Tibial nerve (tissue), 4 donors: ENCODE results near the gene FBXL16. TPM values are rescaled to one million over a fixed set of nuclear protein-coding genes. Genes with fewer than 3 reads are reported as not detected.

ENCODE experiments used
- DNase-seq, 2 donors: peaks; one replicate each; pipeline ENCODE4 v3.0.0-alpha.2; 2019; ENCODE audit warnings: low spot score in 2 of 2
- H3K27ac ChIP-seq, 4 donors: fragments of 200-600 bp; sonication (generic) in 3 of 4; one replicate each; pipeline ENCODE4 v1.5.1; 2017 to 2019; ENCODE audit warnings: mild to moderate bottlenecking in 1 of 4
- H3K27me3 ChIP-seq, 2 donors: fragments of 200-600 bp; sonication (generic) in 1 of 2; one replicate each; pipeline versions ENCODE4 v1.5.1 to v1.6.0; 2017 to 2019
- H3K36me3 ChIP-seq, 3 donors: fragments of 200-600 bp; sonication (generic); one replicate each; pipeline ENCODE4 v1.5.1; 2018 to 2019
- H3K4me1 ChIP-seq, 4 donors: fragments of 200-600 bp; sonication (generic) in 3 of 4; one replicate each; pipeline ENCODE4 v1.5.1; 2017 to 2019
- H3K4me3 ChIP-seq, 4 donors: fragments of 200-600 bp; sonication (generic) in 3 of 4; one replicate each; pipeline ENCODE4 v1.5.1; 2017 to 2019; ENCODE audit warnings: mild to moderate bottlenecking in 1 of 4, moderate library complexity in 1 of 4
- H3K9me3 ChIP-seq, 4 donors: fragments of 200-600 bp; sonication (generic) in 3 of 4; one replicate each; pipeline ENCODE4 v1.5.1; 2017 to 2019
- CTCF ChIP-seq, 5 experiments: fragments of 200-600 bp in 3 of 5; fragments of 450-650 bp in 2 of 5; sonication (generic) in 3 of 5; IDR thresholded peaks; one replicate each; pipeline ENCODE4 v1.5.1; 2016 to 2019; ENCODE audit warnings: antibody characterized with exemption in 5 of 5, mild to moderate bottlenecking in 3 of 5, moderate library complexity in 2 of 5
- EP300 ChIP-seq, 2 donors: sonication (generic); formaldehyde crosslinking; IDR thresholded peaks; one replicate each; pipeline ENCODE4 v1.6.1; 2017; ENCODE audit warnings: antibody characterized with exemption in 2 of 2, mild to moderate bottlenecking in 1 of 2
- POLR2A ChIP-seq, 2 donors: fragments of 450-650 bp; IDR thresholded peaks; one replicate each; pipeline ENCODE4 v1.6.1; 2017; ENCODE audit warnings: antibody characterized with exemption in 2 of 2, mild to moderate bottlenecking in 2 of 2, moderate library complexity in 2 of 2
- WGBS, 2 donors: methylation state at CpG; one replicate each; pipeline ENCODE4 v1.1.5; 2018; 5-methylcytosine and 5-hydroxymethylcytosine counted together
- total RNA-seq, 4 donors: library from RNA; depleted of rRNA; stranded (reverse); fragments of >200 nt; gene quantifications; one replicate each; pipeline ENCODE4 v1.1.0, GENCODE V29; 2016

The FBXL16 gene
- total RNA-seq, 4 donors from 2014 or later = 1.5 to 5.7 (median 3.5) TPM

DNA sequence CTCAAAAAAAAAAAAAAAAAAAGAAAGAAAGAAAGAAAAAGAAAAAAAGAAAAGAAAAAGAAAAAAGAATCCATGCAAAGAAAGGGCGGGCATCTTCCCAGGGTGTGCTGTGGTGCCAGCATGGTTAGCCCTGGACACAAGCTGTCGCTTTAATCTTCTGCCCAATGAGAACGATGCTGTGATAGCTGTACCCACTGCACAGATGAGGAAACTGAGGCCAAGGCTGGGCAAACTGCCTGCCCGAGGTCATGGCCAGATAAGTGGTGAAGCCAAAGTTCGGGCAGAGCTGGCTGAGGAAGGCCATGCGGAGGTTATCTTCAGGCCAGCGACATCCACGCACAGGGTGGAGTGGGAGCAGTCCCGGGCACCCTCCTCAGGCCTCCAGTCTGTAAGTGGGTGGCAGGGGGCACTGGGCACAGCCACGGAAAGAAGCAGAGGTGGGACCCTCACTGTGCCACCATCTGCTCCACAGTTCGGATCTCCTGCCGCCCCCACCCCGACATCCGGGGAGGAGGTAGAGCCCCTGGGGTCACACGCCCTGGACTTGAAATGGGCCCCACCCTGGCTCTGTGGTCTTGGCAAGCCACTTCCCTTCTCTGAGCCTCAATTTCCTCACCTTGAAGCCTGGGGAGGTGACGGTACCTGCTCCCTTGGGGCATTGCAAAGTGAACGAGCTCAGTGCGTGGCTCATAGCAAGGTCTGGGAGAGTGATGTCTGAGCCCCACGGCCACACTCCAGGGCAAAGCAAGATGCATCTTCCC, 6.5 kb downstream of the FBXL16 start:
- H3K4me3 ChIP-seq = no peak overlapping the region
- no peak for TF ChIP-seq POLR2A (IDR thresholded peaks at IDR 0.05)
- no peak for TF ChIP-seq EP300 (IDR thresholded peaks at IDR 0.05)
- no peak for TF ChIP-seq CTCF (IDR thresholded peaks at IDR 0.05)
- H3K27me3 ChIP-seq = peaks cover 0 to 90% of the 10 kb centered on the region in 2 donors
- DNase-seq = no peak
- H3K27ac ChIP-seq = no peak overlapping the region
- H3K4me1 ChIP-seq = peaks cover 0 to 31% (median 11%) of the 10 kb centered on the region in 4 donors
- WGBS, 2 donors = 65 to 74% methylated on average over 16 to 19 of the region's 19 CpGs
- H3K9me3 ChIP-seq = no peaks in the 10 kb centered on the region
- peaks cover 0 to 8% (median 0%) of the 10 kb centered on the region in 3 donors for H3K36me3 ChIP-seq

GRCh38 chr16:695355-696089, 10.1 kb downstream of the FBXL16 start:
- no peak for DNase-seq
- Histone ChIP-seq H3K27ac (no peak overlapping the region), H3K36me3 (peaks cover 0 to 8% (median 0%) of the 10 kb centered on the region in 3 donors), H3K4me1 (peaks cover 0 to 30% (median 14%) of the 10 kb centered on the region in 4 donors), H3K4me3 (peak overlapping the region in 2 of 4 donors; percentile 10 to 33), H3K27me3 (peaks cover 0 to 76% of the 10 kb centered on the region in 2 donors), H3K9me3 (no peaks in the 10 kb centered on the region)
- TF ChIP-seq CTCF (IDR thresholded peaks at IDR 0.05) = no peak
- no peak for TF ChIP-seq POLR2A (IDR thresholded peaks at IDR 0.05)
- no peak for TF ChIP-seq EP300 (IDR thresholded peaks at IDR 0.05)
- 6 to 14% methylated on average over 21 to 34 of the region's 71 CpGs for WGBS, 2 donors

GRCh38 chr16:694863-695354, 10.7 kb downstream of the FBXL16 start:
- DNase-seq = no peak
- Histone ChIP-seq H3K27me3 (peaks cover 0 to 70% of the 10 kb centered on the region in 2 donors), H3K4me3 (peak overlapping the region in 1 of 4 donors; percentile 27), H3K4me1 (peaks cover 0 to 31% (median 15%) of the 10 kb centered on the region in 4 donors), H3K9me3 (no peaks in the 10 kb centered on the region), H3K27ac (no peak overlapping the region), H3K36me3 (peaks cover 0 to 8% (median 0%) of the 10 kb centered on the region in 3 donors)
- TF ChIP-seq CTCF (IDR thresholded peaks at IDR 0.05) (no peak), EP300 (IDR thresholded peaks at IDR 0.05) (no peak), POLR2A (IDR thresholded peaks at IDR 0.05) (no peak)
- 0 to 3% methylated on average over 1 to 12 of the region's 37 CpGs for WGBS, 2 donors

DNA sequence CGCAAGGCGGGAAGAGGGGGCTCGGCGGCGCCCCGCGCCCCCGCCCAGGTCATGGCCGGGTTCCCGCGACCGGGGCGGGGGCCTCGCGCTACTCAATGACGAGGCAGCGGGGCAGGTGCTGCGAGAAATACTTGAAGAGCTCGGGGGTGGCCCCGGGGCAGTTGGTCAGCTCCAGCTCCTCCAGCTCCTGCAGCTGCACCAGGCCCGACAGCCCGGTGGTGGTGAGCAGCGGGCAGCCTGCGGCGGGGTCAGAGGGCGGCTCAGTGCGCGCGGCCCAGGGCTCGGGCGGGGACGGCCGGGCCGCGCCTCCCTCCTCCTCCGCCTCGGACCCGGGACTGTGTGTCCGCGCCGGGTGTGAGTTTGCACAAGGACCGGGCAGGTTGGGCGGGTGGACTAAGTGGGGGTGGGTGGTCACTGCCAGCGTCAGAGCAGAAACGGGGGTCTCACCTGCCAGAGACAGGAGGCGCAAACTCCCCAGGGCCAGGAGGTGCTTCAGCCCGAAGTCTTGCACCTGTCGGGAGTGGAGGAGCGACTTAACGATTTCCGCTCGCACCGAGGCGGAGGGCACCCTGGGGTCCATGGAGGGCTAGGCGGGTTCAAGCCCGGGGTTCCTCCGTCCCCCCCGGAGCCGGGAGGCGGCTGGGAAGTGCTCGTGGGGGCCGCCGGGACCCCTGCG, 11.3 kb downstream of the FBXL16 start:
- peaks cover 0 to 64% of the 10 kb centered on the region in 2 donors for H3K27me3 ChIP-seq
- peaks cover 0 to 8% (median 0%) of the 10 kb centered on the region in 3 donors for H3K36me3 ChIP-seq
- peak overlapping the region in 1 of 4 donors; percentile 27 for H3K4me3 ChIP-seq
- H3K9me3 ChIP-seq = no peaks in the 10 kb centered on the region
- WGBS, 2 donors = 2 to 3% methylated on average over 16 to 28 of the region's 64 CpGs
- peaks cover 0 to 36% (median 20%) of the 10 kb centered on the region in 4 donors for H3K4me1 ChIP-seq
- no peak for DNase-seq
- no peak overlapping the region for H3K27ac ChIP-seq
- TF ChIP-seq CTCF (IDR thresholded peaks at IDR 0.05) (no peak), EP300 (IDR thresholded peaks at IDR 0.05) (no peak), POLR2A (IDR thresholded peaks at IDR 0.05) (no peak)
